GM19328 (cell line): ENCODE results near the gene DALRD3.

ENCODE experiments used
- ATAC-seq: cut with Tn5 transposase; IDR thresholded peaks from one replicate; pipeline ENCODE4 v1.9.1; 2021; ENCODE audit warnings: mild to moderate bottlenecking, moderate library complexity; ENCODE audit not compliant: unreplicated experiment

Gene DALRD3

DNA sequence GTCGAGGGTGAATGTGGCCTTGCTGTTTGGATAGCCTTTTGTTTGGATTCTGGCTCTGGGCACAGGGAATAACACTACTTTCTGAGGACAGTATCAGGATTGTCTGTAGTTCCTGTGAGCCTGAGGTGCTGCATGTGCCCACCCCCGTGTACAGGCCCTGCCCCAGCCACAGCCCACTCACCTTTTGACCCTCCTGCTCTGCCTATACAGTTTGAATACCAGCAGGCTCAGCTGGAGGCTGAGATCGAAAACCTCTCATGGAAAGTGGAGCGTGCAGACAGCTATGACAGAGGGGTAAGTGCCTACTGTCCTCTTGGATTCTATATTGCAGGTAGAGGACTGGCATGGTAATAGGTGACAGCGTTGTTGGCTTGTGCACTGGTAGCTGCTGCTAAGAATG, 35.7 kb downstream of the DALRD3 start:
- no peak for ATAC-seq

DNA sequence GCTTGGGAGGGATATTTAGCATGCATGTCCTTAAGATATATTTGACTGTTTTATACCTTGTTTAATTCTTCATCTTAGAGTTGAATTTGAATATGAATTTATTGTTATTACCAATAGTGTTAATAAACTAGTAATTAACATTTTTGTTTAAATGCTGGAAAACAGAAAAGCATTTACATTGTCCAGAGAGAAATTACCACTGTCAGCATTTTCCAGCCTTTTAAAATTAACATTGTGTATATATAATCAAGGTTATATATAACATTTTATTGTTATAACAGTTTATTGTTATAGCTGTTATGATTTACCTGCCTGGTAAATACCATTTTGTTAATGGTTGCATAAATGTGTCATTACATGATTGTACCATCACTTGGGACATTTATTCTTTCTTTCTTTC, 36.4 kb downstream of the DALRD3 start:
- no peak for ATAC-seq

DNA sequence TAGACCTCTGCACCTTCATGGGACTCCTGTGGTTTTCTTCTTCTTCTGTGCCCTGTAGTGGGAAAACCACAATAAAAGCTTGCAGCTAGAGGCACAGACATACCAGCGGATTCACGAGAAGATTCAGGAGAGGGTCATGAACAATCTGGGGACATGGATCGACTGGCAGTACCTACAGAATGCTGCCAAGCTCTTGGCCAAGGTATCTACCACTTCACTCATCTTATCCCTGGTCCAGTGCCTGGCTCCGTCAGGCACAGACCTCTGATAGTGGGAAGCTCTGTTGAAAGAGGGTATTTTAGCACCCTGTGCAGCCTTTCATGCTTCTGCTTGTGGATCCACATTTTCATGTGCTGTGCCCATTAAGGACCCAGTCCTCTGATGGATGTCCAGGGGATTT, 38.1 kb downstream of the DALRD3 start:
- no peak for ATAC-seq

DNA sequence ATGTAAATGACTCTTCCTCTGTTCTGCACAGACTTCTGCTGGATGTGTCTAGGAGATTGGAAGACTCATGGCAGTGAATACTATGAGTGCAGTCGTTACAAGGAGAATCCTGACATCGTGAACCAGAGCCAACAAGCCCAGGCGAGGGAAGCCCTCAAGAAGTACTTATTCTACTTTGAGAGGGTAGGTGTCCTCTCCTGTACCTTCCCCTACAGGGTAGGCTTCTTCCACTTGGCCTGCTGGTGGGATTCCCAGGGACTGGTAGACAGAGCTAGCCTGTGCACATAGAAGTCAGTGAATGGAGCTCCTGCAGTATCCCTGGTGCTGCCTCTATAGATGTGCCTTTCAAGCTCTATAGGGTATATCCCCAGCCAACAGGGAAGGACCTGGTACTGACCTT, 38.9 kb downstream of the DALRD3 start:
- no peak for ATAC-seq

DNA sequence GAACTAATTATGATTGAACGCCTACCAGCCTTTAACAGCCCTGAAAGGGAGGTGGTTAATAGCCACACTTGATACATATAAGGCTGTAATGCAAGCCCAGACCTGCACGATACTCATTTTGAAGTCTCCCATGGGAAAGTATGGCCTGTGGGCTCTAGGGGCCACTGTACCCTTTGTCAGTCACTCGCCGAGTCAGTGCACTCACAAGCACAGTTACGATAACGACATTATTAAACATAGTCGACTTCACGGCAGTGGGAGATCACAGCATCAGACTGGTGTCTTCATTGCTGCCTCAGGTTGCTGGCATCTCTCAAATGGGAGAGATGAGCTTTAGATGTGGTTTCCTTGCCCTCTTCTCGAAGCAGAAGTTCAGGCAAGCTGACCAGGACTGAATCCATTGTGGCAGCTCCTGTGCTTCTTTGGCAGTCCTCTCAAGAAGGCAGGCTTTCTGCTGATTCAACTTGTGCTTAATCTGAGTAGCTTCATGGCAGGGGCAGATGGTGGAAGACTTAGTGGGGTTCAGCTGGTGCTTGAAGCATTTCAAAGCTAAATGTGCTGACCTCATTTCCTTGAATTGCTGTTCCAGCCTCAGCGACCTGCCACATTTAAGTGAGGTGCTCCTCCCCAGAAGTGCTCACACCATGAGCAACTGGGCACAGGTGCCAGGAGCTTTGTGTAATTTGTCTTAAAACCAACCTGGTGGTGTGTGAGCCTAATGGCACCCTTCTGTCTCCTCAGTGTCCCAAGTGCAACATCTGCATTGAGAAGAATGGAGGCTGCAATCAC, 44.1 kb downstream of the DALRD3 start:
- no peak for ATAC-seq

DNA sequence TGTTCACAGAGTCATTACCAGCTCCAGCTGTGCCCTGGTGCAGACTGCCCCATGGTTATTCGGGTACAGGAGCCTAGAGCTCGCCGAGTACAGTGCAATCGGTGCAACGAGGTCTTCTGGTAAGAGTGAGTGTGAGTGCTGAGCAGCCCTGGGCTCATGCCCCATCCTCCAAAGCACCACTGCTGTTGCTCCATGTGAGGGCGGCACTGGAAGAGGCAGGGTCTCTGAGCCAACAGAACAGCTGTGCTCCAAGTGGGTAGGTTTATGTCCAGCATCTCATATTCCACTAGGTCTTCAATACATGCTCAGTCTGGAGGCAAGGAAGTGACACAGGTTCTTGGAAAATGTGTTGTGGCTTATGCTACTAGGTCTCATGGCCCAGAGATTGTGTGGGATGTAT, 47.8 kb downstream of the DALRD3 start:
- no peak for ATAC-seq

DNA sequence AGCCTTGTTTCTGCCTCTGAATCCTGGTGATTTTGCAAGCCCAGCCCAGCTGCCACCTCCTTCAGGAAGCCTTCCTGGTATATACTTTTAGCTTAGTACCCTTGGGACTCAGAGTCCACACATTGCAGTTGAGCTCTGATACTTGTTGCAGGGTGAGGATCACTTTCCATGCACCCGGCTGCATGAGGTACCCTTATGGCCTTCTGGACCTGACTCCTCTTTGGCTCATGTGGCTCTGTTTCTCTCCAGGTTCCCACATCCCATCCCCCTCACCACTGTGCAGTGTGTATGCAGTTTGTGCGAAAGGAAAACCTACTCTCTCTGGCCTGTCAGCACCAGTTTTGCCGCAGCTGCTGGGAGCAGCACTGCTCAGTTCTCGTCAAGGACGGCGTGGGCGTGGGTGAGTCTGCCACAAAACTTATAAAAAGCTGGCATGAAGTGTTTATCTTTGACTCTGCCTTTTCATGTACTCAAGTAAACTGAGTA, 51.5 kb downstream of the DALRD3 start:
- ATAC-seq, result no peak

DNA sequence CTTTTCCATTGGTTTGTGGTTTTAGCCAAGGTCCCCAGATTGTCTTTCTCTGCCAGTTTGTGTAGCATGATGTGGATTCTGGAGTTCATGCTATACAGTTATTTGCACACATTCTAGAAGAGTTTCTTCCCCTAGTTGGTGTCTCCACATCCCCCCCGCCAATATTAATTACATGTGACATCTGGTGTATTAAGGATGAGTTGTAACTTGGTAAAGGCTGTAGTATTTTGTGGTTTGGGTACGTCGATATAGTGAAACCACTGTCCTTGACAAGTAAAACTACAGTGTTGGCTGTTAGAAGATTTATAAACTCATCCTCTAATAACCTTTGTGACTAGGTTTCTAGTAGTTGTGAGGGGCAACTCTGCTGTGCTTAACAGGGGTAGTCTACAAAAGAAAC, 52.0 kb downstream of the DALRD3 start:
- no peak for ATAC-seq
